A673 (cell line): ENCODE measurements around the gene GIMAP6.

Source experiments
- EZH2 ChIP-seq: fragments of 200-600 bp; sonication (generic); IDR thresholded peaks from 2 replicates; pipeline ENCODE4 v1.6.1; 2017; ENCODE audit warnings: borderline replicate concordance, low read depth, mild to moderate bottlenecking, mixed read lengths, antibody characterized with exemption, low read length; ENCODE audit not compliant: poor library complexity, severe bottlenecking
- TF ChIP-seq, protein P1 (sequence below): fragments of 300-800, 200-600 bp; sonication (generic); conservative IDR thresholded peaks from 2 replicates; pipeline ENCODE4 v1.5.1; 2017; ENCODE audit warnings: low read depth, mild to moderate bottlenecking, antibody characterized with exemption, low read length, moderate library complexity, mixed read lengths

DNA sequence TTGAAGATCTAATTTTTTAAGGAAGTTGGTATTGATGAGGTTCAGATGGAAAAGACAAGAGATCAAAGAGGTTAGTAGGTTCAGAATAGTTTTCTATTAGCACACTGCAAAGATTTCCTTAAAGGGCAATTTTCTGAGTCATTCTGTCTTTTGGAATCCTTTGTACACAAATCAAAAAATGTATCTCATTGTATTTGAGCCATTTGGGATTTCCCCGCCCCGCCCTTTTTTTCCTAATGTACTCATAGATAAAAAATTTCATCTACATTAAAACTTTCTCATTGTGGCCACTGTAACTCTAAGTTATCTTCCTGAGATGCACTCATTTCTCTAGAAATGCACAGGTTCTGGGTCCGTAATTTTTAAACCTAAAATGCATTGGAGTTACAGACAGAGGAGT lies 12.1 kb downstream of the GIMAP6 start:
- TF ChIP-seq, protein P1, sequence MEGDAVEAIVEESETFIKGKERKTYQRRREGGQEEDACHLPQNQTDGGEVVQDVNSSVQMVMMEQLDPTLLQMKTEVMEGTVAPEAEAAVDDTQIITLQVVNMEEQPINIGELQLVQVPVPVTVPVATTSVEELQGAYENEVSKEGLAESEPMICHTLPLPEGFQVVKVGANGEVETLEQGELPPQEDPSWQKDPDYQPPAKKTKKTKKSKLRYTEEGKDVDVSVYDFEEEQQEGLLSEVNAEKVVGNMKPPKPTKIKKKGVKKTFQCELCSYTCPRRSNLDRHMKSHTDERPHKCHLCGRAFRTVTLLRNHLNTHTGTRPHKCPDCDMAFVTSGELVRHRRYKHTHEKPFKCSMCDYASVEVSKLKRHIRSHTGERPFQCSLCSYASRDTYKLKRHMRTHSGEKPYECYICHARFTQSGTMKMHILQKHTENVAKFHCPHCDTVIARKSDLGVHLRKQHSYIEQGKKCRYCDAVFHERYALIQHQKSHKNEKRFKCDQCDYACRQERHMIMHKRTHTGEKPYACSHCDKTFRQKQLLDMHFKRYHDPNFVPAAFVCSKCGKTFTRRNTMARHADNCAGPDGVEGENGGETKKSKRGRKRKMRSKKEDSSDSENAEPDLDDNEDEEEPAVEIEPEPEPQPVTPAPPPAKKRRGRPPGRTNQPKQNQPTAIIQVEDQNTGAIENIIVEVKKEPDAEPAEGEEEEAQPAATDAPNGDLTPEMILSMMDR, result no peak
- no peak for TF ChIP-seq EZH2
